Loucy (cell line): ENCODE data around the gene CYFIP1.

Source experiments
- EZH2phosphoT487 ChIP-seq: fragments of 200-600 bp; IDR thresholded peaks from 2 replicates; pipeline ENCODE4 v1.6.1; 2018; ENCODE audit warnings: antibody characterized with exemption, mild to moderate bottlenecking, moderate library complexity, borderline replicate concordance
- TF ChIP-seq, protein P1 (sequence below): fragments of 200-600 bp; sonication (generic); conservative IDR thresholded peaks from 2 replicates; pipeline ENCODE4 v1.5.1; 2014; ENCODE audit warnings: mild to moderate bottlenecking, antibody characterized with exemption, low read length

DNA sequence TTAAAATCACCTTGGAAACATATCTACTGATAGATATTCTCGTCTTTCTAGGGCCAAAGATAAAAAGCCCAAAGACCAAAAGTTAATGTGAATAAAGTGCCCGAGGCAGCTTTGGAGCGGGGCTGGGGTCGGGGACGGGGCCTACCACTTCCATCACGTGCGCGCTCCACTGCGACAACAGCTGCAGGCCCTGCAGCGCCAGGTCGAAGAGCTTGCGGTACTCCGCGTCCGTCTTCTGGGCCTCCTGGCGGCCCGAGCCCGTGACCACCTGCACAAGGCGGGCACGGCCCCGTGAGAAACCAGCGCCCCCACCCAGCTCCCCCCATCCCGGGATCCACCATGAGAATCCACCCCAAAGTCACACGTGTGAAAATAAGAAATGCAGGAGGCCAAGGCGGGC, 52.4 kb downstream of the CYFIP1 start:
- TF ChIP-seq, protein P1, sequence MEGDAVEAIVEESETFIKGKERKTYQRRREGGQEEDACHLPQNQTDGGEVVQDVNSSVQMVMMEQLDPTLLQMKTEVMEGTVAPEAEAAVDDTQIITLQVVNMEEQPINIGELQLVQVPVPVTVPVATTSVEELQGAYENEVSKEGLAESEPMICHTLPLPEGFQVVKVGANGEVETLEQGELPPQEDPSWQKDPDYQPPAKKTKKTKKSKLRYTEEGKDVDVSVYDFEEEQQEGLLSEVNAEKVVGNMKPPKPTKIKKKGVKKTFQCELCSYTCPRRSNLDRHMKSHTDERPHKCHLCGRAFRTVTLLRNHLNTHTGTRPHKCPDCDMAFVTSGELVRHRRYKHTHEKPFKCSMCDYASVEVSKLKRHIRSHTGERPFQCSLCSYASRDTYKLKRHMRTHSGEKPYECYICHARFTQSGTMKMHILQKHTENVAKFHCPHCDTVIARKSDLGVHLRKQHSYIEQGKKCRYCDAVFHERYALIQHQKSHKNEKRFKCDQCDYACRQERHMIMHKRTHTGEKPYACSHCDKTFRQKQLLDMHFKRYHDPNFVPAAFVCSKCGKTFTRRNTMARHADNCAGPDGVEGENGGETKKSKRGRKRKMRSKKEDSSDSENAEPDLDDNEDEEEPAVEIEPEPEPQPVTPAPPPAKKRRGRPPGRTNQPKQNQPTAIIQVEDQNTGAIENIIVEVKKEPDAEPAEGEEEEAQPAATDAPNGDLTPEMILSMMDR = no peak
- no peak for TF ChIP-seq EZH2phosphoT487
